GM12874 (cell line): Measurements from ENCODE around the gene SNX7.

ENCODE experiments used
- TF ChIP-seq, protein P1 (sequence below): IDR thresholded peaks from 2 replicates; pipeline ENCODE4 v1.5.1; 2011; ENCODE audit warnings: low read depth, mild to moderate bottlenecking, control low read depth, low read length, moderate library complexity; ENCODE audit not compliant: insufficient read depth

Gene SNX7

DNA sequence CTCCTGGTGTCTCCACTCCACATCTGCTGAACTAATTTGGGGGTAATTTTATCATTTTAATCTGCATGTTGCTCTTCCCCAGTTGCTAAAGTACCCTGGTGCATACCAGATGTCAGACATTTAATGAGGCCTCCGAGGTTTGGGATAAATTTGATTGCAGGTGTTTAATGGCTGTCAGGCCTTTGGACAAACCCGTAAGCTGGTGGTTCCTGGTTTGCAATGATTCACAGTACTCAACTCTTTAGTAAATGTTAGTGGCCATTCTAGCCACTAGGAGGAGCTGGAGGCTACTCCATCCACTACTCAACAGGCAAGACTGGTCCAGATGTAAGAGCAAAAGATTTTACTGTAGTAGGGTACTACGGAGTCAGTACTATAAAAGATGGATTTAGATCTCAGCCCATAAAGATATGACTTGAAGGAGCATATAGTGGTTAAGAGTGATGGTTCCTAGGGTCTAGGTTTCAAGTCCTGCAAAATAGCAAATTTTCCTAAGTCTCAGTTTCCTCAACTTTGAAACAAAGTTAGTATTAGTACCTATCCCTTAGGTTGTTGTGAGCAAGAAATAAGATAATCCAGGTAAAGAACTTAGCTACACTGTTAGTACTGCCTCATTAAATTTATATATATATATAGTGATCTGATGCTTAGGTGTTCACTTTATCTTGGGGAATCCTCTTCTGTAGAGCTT lies 132.8 kb downstream of the SNX7 start:
- TF ChIP-seq, protein P1, sequence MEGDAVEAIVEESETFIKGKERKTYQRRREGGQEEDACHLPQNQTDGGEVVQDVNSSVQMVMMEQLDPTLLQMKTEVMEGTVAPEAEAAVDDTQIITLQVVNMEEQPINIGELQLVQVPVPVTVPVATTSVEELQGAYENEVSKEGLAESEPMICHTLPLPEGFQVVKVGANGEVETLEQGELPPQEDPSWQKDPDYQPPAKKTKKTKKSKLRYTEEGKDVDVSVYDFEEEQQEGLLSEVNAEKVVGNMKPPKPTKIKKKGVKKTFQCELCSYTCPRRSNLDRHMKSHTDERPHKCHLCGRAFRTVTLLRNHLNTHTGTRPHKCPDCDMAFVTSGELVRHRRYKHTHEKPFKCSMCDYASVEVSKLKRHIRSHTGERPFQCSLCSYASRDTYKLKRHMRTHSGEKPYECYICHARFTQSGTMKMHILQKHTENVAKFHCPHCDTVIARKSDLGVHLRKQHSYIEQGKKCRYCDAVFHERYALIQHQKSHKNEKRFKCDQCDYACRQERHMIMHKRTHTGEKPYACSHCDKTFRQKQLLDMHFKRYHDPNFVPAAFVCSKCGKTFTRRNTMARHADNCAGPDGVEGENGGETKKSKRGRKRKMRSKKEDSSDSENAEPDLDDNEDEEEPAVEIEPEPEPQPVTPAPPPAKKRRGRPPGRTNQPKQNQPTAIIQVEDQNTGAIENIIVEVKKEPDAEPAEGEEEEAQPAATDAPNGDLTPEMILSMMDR = peak; percentile 65

DNA sequence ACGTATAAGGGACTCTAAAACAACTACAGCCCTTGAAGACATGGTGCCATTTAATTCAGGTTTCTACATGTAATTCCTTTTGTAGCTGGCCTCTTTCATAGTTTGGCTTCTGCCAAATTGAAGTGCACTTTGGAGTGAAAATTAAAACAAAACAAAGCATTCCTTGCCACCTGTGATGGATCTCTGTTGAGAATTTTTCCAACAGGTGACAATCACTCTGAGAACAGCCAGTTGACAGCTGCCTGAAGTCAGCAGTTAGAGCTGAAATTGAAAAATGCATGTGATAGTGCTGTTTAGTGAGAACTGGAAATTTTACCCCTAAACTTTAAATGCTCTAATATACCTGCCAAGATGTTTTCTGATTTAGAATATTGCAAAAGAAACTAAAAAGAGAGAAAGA lies 134.5 kb downstream of the SNX7 start:
- TF ChIP-seq, protein P1 = no peak

DNA sequence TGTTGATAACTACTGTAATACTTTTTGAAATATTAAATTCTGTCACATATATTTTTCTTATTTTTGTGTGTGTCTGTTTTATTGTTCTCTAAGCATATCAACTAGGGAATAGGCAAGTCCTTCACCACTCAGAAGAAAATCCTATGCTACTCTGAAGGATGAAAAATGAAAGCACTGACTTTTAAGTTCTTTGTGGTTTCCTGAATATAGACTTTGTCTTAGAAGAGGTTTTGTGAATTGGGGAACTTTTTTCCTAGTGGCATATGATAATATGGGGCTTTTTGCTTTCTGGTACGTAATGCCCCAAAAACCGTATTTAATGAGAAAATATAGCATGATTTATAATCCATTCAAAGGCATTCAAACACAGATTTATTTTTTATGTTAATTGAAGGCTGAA lies 136.0 kb downstream of the SNX7 start:
- TF ChIP-seq, protein P1 = no peak
